ENCODE measurements around the gene ABCG1. TPM values are rescaled to one million over a fixed set of nuclear protein-coding genes. Genes with fewer than 3 reads are reported as not detected.
A peak's percentile ranks its signal among the peaks of the same experiment; 100 is the strongest.

ABCG1 gene
- total RNA-seq, 2 experiments from 2014 or later, result 11.6 to 16.3 TPM

DNA sequence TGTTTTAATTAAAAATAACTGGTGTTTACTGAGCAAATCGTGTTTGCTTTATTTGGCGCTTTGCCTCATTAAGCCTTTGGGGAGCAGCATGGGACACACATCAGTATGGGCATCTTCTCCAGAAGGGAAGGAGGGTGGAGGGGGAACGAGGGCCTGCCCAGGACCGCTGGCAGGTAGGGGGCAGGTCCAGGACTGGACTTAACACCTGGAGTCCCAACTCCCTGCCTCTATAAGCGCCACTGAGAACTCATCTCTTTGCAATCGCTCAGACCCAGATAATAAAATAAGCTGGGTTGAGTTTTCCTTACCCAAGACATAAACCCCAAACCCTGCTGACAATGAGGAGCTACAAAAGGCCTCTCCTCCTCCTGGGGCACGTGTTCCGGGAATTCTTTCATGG is 15.1 kb downstream of the ABCG1 start:
- peak overlapping the region; percentile 97 for H3K27ac Mint-ChIP-seq
- H3K36me3 Mint-ChIP-seq (ENCODE audit: low read depth), result peaks cover 11% of the 10 kb centered on the region
- ChIA-PET POLR2A (interaction anchor here (0.6 to 2.9 kb wide), 6 partner anchors 14 to 328 kb away, joined by 3 to 19 read pairs (median 4); no protein-coding TSS in a partner anchor), CTCF (interaction anchor here (0.7 to 1.6 kb wide), 12 partner anchors 10 to 227 kb away, joined by 3 to 8 read pairs (median 3); no protein-coding TSS in a partner anchor)
- H3K4me1 Mint-ChIP-seq, result peaks cover 95% of the 10 kb centered on the region
- H3K27me3 Mint-ChIP-seq, result no peaks in the 10 kb centered on the region
- DNase-seq, result no peak
- no peak for ATAC-seq
- intact Hi-C loops (cut with DNase I, micrococcal nuclease), result loop anchor here (1.0 to 10.0 kb wide), 6 partner anchors 181 to 872 kb away; partner anchors contain the start of genes MX2 (in 1 of the 2), NDUFV3 (in 1 of the 2) and RSPH1 (in 1 of the 2)
- peak overlapping the region; percentile 68 for H3K4me3 Mint-ChIP-seq
- H3K9me3 Mint-ChIP-seq (ENCODE audit: low read depth), result no peaks in the 10 kb centered on the region

DNA sequence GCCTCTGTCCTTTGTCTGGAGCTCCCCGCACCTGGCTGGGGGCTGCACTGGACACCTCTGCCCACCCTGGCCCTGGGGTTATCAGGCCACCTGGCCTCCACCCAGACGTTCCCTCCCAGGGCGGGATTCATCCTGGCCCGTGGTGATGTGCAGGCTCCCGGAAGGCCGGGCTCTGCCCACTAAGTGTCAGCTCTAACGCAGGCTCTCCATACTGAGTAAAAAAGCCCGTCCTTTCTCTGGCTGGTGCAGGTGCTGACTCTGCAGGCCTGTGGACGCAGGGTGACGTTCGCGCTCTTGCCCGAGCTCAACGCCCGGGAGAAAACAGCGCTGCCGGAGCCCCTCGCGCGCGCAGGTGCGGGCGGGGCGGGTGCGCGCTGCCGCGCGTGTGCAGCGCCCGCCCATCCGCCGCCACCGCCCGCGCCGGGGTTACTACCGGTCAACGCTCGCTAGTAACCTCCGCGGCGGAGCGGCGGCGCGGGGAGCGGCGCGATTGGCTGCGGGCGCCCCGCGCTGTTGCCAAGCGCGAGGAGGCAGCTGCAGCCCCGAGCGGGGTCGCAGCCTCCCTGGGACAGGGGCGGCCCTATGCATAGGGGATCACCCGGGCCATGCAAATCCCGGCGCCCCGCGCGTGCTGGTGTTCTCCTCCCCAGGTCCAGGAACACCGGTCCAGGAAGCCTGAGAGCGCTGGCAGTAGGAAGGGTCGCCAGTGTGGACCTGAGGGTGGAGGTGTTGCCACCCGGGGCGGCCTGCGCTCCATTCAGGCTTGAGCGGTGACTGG is 15.7 kb downstream of the ABCG1 start:
- Mint-ChIP-seq H3K27ac (peak overlapping the region; percentile 97), H3K4me1 (peaks cover 89% of the 10 kb centered on the region), H3K9me3 (ENCODE audit: low read depth) (no peaks in the 10 kb centered on the region), H3K36me3 (ENCODE audit: low read depth) (peaks cover 10% of the 10 kb centered on the region), H3K27me3 (no peaks in the 10 kb centered on the region), H3K4me3 (peak overlapping the region; percentile 72)
- DNase-seq (peak; percentile 93), ATAC-seq (peak; percentile 52)
- intact Hi-C loops (cut with DNase I, micrococcal nuclease), result loop anchor here (1.0 to 10.0 kb wide), 10 partner anchors 168 to 872 kb away; partner anchors contain the start of genes MX2 (in 1 of the 2), NDUFV3 (in 1 of the 2), RIPK4 (in 1 of the 2) and RSPH1 (in 1 of the 2)
- ChIA-PET POLR2A (interaction anchor here (0.6 to 2.9 kb wide), 6 partner anchors 15 to 328 kb away, joined by 3 to 19 read pairs (median 4); no protein-coding TSS in a partner anchor), CTCF (interaction anchor here (0.7 to 1.6 kb wide), 8 partner anchors 15 to 89 kb away, joined by 3 to 8 read pairs (median 3); no protein-coding TSS in a partner anchor)

DNA sequence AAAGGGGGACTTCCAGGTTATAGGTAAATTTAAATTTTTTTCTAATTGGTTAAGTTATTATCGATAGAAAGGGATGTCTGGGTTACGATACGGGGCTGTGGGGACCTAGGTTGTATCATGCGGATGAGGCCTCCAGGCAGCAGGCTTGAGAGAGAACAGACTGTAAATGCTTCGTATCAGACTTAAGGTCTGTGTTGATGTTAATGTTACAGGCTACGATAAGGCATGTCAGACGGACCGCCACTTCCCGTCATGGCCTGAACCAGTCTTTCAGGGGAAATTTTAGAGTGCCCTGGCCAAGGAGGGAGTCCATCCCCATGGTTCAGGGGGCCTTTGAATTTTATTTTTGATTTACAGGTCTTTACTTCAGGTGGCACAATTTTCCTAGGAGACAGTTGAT is 16.7 kb downstream of the ABCG1 start:
- ChIA-PET CTCF (interaction anchor here (1.5 to 4.3 kb wide), 2 partner anchors 15 to 24 kb away, joined by 8 to 33 read pairs; partner anchors contain the start of gene ABCG1), POLR2A (interaction anchor here (1.1 kb wide), 1 partner anchor 292 kb away, joined by 4 read pairs; no protein-coding TSS in a partner anchor)
- H3K4me1 Mint-ChIP-seq, result peaks cover 83% of the 10 kb centered on the region

DNA sequence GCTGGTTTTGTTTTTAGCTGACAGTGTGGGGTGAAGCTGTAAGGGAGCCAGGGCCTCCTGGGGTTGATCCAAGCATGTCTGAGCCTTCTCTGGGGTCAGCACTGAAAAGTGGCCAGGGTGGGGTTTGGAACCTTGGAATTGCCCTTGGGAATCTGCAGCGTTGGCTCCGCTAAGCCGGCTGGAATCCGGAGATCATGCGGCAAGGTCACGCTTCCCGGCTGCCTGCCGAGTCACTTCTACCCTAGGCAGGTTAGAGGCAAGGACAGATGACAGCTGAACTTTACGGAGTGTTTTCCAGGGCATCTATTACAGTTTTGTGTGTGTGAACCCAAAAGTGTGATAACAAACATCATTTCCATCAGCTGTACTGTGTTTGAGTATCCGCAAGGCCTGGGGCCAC is 17.1 kb downstream of the ABCG1 start:
- DNase-seq (no peak), ATAC-seq (no peak)
- Mint-ChIP-seq H3K4me3 (peak overlapping the region; percentile 72), H3K36me3 (ENCODE audit: low read depth) (peaks cover 10% of the 10 kb centered on the region), H3K4me1 (peaks cover 80% of the 10 kb centered on the region), H3K9me3 (ENCODE audit: low read depth) (no peaks in the 10 kb centered on the region), H3K27ac (peak overlapping the region; percentile 92), H3K27me3 (no peaks in the 10 kb centered on the region)
- CTCF ChIA-PET, result interaction anchor here (4.0 to 4.3 kb wide), 2 partner anchors 16 to 24 kb away, joined by 33 to 42 read pairs; partner anchors contain the start of gene ABCG1
- intact Hi-C loops (cut with DNase I, micrococcal nuclease), result loop anchor here (2.0 to 10.0 kb wide), 8 partner anchors 73 to 659 kb away; partner anchors contain the start of genes NDUFV3 (in 1 of the 2), RIPK4 (in 1 of the 2) and UBASH3A (in 1 of the 2)
- POLR2A ChIA-PET, result interaction anchor here (1.1 kb wide), 1 partner anchor 292 kb away, joined by 4 read pairs; no protein-coding TSS in a partner anchor

More for the DNA sequence above, 16.7 kb downstream of the ABCG1 start:
- DNase-seq, result no peak
- peak overlapping the region; percentile 72 for H3K4me3 Mint-ChIP-seq
- H3K36me3 Mint-ChIP-seq (ENCODE audit: low read depth), result peaks cover 10% of the 10 kb centered on the region
- H3K27ac Mint-ChIP-seq, result peak overlapping the region; percentile 92
- no peaks in the 10 kb centered on the region for H3K27me3 Mint-ChIP-seq
- ATAC-seq, result no peak
- no peaks in the 10 kb centered on the region for H3K9me3 Mint-ChIP-seq (ENCODE audit: low read depth)
- intact Hi-C loops (cut with DNase I, micrococcal nuclease), result loop anchor here (2.0 to 10.0 kb wide), 8 partner anchors 167 to 659 kb away; partner anchors contain the start of genes NDUFV3 (in 1 of the 2), RIPK4 (in 1 of the 2), RSPH1 (in 1 of the 2) and UBASH3A (in 1 of the 2)

DNA sequence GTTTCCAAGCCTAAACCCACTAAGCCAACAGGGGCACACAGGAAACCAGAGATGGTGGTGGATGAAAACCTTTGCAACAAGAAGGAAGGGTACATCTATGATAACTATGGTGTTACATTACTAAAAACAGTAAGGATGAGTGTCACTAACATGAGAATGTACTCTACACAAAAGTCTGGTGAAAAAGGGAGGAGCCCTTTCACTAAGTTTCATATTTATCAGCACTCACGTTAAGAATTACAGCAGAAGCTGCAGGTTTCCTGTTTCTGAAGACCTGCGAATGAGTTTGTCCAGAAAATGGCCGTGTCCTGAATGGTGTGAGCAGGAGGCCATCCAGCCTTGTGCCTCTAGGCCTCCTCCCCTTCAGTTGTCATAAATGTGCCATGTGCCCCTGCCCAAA is 17.8 kb downstream of the ABCG1 start:
- H3K4me1 Mint-ChIP-seq, result peaks cover 73% of the 10 kb centered on the region
- H3K9me3 Mint-ChIP-seq (ENCODE audit: low read depth), result no peaks in the 10 kb centered on the region
- CTCF ChIA-PET, result interaction anchor here (0.6 to 4.3 kb wide), 4 partner anchors 12 to 217 kb away, joined by 3 to 42 read pairs (median 18); partner anchors contain the start of gene ABCG1
- ATAC-seq (peak; percentile 29), DNase-seq (peak; percentile 36)
- H3K27me3 Mint-ChIP-seq, result no peaks in the 10 kb centered on the region
- peaks cover 10% of the 10 kb centered on the region for H3K36me3 Mint-ChIP-seq (ENCODE audit: low read depth)
- POLR2A ChIA-PET, result interaction anchor here (0.6 to 2.7 kb wide), 3 partner anchors 16 to 291 kb away, joined by 3 to 16 read pairs (median 4); no protein-coding TSS in a partner anchor
- H3K4me3 Mint-ChIP-seq, result peak overlapping the region; percentile 72
- intact Hi-C loops (cut with DNase I, micrococcal nuclease), result loop anchor here (1.0 to 10.0 kb wide), 9 partner anchors 8 to 658 kb away; partner anchors contain the start of genes NDUFV3 (in 1 of the 2), RIPK4 (in 1 of the 2) and UBASH3A (in 1 of the 2)
- H3K27ac Mint-ChIP-seq, result peak overlapping the region; percentile 92

DNA sequence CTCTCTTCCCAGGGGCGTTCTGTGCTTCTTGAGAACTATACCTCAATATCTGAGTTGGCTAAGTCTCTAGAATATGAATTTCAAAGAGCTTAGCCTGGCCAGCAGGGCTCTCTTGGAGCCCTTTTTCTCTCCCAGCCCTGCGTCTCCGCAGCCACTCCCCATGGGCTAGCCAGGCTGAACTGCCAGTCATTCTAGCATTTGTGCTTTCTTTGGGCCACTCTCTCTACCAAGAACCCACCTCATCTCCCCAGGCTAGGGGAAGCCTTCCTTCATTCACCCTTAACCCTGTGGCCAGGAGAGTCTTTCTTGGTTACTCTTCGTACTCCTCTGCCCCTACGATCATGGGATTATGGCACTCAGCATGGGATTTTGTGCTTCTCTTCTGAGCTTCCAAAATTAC is 18.2 kb downstream of the ABCG1 start:
- Mint-ChIP-seq H3K4me3 (peak overlapping the region; percentile 50), H3K27ac (peak overlapping the region; percentile 92), H3K4me1 (peaks cover 69% of the 10 kb centered on the region), H3K27me3 (no peaks in the 10 kb centered on the region), H3K9me3 (ENCODE audit: low read depth) (no peaks in the 10 kb centered on the region), H3K36me3 (ENCODE audit: low read depth) (peaks cover 10% of the 10 kb centered on the region)
- CTCF ChIA-PET, result interaction anchor here (0.6 to 4.3 kb wide), 6 partner anchors 11 to 52 kb away, joined by 3 to 42 read pairs (median 8); partner anchors contain the start of gene ABCG1
- ATAC-seq (no peak), DNase-seq (peak; percentile 21)
- POLR2A ChIA-PET, result interaction anchor here (0.7 to 3.0 kb wide), 4 partner anchors 8 to 291 kb away, joined by 3 to 18 read pairs (median 11); no protein-coding TSS in a partner anchor
- intact Hi-C loops (cut with DNase I, micrococcal nuclease), result loop anchor here (1.0 to 10.0 kb wide), 9 partner anchors 9 to 658 kb away; partner anchors contain the start of genes NDUFV3 (in 1 of the 2), RIPK4 (in 1 of the 2) and UBASH3A (in 1 of the 2)

DNA sequence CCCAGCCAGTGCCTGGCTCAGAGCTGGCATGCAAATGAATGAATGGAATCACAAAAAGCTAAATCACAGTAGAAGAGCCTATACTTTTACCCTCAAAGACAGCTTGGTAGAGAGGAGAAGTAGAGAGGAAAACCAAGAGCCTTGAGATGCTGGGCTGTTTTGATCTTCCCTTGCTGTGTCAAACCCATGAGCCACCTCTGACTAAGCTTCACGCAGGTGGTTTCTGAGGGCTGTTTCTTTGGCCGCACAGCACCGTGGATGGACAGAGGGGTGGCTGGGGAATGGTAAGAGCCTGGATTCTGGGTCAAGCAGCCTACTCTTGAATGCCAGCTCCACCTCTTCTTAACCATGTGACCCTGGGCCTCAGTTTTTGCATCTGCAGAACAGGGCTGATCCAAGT is 18.6 kb downstream of the ABCG1 start:
- CTCF ChIA-PET, result interaction anchor here (0.6 to 4.3 kb wide), 10 partner anchors 11 to 90 kb away, joined by 3 to 42 read pairs (median 5); partner anchors contain the start of gene ABCG1
- POLR2A ChIA-PET, result interaction anchor here (0.7 to 3.0 kb wide), 5 partner anchors 9 to 290 kb away, joined by 3 to 18 read pairs (median 6); no protein-coding TSS in a partner anchor
- Mint-ChIP-seq H3K4me3 (peak overlapping the region; percentile 50), H3K27me3 (no peaks in the 10 kb centered on the region), H3K36me3 (ENCODE audit: low read depth) (peaks cover 5% of the 10 kb centered on the region), H3K27ac (peak overlapping the region; percentile 92), H3K4me1 (peaks cover 67% of the 10 kb centered on the region), H3K9me3 (ENCODE audit: low read depth) (no peaks in the 10 kb centered on the region)
- DNase-seq (peak; percentile 74), ATAC-seq (peak; percentile 21)
- intact Hi-C loops (cut with DNase I, micrococcal nuclease), result loop anchor here (1.0 to 10.0 kb wide), 9 partner anchors 9 to 657 kb away; partner anchors contain the start of genes NDUFV3 (in 1 of the 2), RIPK4 (in 1 of the 2) and UBASH3A (in 1 of the 2)

DNA sequence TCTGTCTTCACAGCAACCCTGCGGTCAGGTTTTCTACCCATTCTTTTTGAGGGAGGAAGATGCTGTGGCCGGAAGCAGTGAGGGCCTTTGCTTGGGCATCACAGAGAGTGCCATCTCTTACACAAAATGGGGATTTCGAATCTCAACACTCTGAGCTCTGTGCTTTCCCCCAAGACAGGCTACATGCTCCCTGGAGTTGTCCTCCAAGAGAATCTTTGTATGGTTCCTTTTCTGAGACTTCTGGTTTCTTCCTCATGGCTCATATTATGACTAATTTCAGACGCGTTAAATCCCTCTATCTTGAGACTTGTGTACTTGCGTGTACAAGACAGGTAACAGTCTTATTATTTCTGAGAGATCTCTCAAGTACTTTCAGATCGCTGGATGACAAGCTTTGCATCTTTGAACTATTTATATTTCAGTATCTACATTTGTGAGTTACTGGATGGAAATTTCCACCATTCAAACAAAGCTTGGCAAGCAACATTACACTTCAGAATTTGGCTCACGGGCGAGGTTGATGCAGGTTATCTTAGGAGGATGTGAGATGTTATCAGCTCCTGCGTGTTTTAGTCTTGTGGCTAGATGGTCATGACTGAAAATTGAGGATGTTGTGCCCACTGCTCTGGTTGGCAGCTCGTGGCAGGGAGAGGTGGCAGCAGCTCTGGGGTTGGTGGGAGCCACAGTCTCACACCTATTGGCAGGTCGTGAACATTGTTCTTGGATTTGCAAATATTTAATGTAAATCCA is 19.4 kb downstream of the ABCG1 start:
- DNase-seq, result peak; percentile 61
- Mint-ChIP-seq H3K27me3 (no peaks in the 10 kb centered on the region), H3K9me3 (ENCODE audit: low read depth) (no peaks in the 10 kb centered on the region), H3K27ac (peak overlapping the region; percentile 92), H3K4me1 (peaks cover 59% of the 10 kb centered on the region), H3K4me3 (peak overlapping the region; percentile 50), H3K36me3 (ENCODE audit: low read depth) (no peaks in the 10 kb centered on the region)
- ATAC-seq, result peak; percentile 7
- intact Hi-C loops (cut with DNase I, micrococcal nuclease), result loop anchor here (1.0 to 10.0 kb wide), 11 partner anchors 10 to 656 kb away; partner anchors contain the start of genes NDUFV3 (in 1 of the 2), RIPK4 (in 1 of the 2) and UBASH3A (in 1 of the 2)
- CTCF ChIA-PET, result interaction anchor here (0.6 to 4.3 kb wide), 29 partner anchors 8 to 176 kb away, joined by 3 to 42 read pairs (median 4); partner anchors contain the start of gene ABCG1
- POLR2A ChIA-PET, result interaction anchor here (0.6 to 3.0 kb wide), 9 partner anchors 9 to 290 kb away, joined by 3 to 18 read pairs (median 4); no protein-coding TSS in a partner anchor

DNA sequence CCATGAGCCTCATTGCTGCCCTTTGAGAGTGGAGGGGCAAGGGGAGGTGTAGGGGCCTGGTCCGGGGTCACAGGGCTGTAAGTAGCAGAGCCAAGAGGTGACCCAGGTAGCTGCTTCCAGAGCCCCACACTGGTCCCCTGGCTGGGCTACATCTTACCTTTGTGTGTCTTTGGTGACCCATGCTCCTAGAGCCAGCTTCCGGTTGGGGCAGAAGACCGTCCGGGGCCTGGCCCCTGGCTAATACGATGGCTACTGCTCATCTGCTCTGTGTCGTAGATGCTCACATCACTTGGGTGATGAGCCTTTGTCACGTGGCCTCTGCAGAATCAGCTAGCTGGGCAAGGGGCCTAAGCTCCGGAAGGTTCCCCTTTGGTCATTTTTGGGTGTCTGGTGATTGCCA is 20.6 kb downstream of the ABCG1 start:
- CTCF ChIA-PET, result interaction anchor here (0.7 to 4.3 kb wide), 9 partner anchors 13 to 159 kb away, joined by 3 to 42 read pairs (median 5); partner anchors contain the start of gene ABCG1
- Mint-ChIP-seq H3K9me3 (ENCODE audit: low read depth) (no peaks in the 10 kb centered on the region), H3K27ac (no peak overlapping the region), H3K4me3 (no peak overlapping the region), H3K36me3 (ENCODE audit: low read depth) (no peaks in the 10 kb centered on the region), H3K27me3 (no peaks in the 10 kb centered on the region), H3K4me1 (peaks cover 47% of the 10 kb centered on the region)
- POLR2A ChIA-PET, result interaction anchor here (3.0 kb wide), 1 partner anchor 11 kb away, joined by 18 read pairs; no protein-coding TSS in a partner anchor
- intact Hi-C loops (cut with DNase I, micrococcal nuclease), result loop anchor here (5.0 to 10.0 kb wide), 7 partner anchors 163 to 655 kb away; partner anchors contain the start of genes NDUFV3 (in 1 of the 2), RIPK4 (in 1 of the 2) and UBASH3A (in 1 of the 2)
- ATAC-seq (no peak), DNase-seq (no peak)

All from activated CD4-positive, alpha-beta T cell treated with anti-CD3 and anti-CD28 coated beads for 36 hours (primary cell).